AG09309 (cell line): ENCODE results near the gene TBC1D2B.
A peak's percentile ranks its signal among the peaks of the same experiment; 100 is the strongest.
"Not testable (repeated sequence)": the region's sequence is repeated elsewhere in the genome, so short reads cannot be mapped to it uniquely, and the experiment has no call there.

Source experiments
- DNase-seq: peaks from one replicate; pipeline ENCODE4 v3.0.0-alpha.2; 2010; ENCODE audit warnings: low read depth
- H3K4me3 ChIP-seq: 2 replicates; pipeline ENCODE4 v1.5.1; 2011; ENCODE audit warnings: mild to moderate bottlenecking, low read depth, low read length, moderate library complexity; ENCODE audit not compliant: control insufficient read depth
- CTCF ChIP-seq: IDR thresholded peaks from 2 replicates; pipeline ENCODE4 v1.5.1; 2011; ENCODE audit warnings: mild to moderate bottlenecking, low read depth, low read length, inconsistent platforms; ENCODE audit not compliant: insufficient read depth, control insufficient read depth; ENCODE audit errors: missing control alignments

The TBC1D2B gene

DNA sequence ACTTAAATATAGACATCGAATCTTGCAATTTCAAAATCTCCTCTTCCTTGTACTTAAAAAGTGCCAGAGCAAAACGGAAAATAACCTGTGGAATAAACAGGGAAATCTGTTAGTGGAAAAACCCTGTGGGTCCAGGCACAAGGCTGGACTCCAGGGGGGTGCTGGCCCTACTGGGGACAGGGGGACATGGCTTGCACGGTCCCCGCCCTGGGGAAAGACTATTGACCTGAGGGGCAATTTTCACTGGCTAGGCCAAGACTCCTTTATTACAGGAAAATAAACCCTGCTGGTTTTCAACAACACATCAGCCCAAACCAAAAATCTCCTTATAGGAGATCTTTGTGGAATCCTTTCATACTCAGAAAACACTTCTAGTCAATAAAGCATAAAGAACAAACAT is 75.9 kb downstream of the TBC1D2B start:
- no peak overlapping the region for H3K4me3 ChIP-seq
- no peak for TF ChIP-seq CTCF

GRCh38 chr15:78000927-78001249 is 76.6 kb downstream of the TBC1D2B start:
- TF ChIP-seq CTCF = no peak
- H3K4me3 ChIP-seq = no peak overlapping the region
- no peak for DNase-seq

More for the DNA sequence above, 75.9 kb downstream of the TBC1D2B start:
- no peak for DNase-seq

GRCh38 chr15:78000091-78000926 is 77.2 kb downstream of the TBC1D2B start:
- no peak for DNase-seq
- peak; percentile 47 for TF ChIP-seq CTCF
- H3K4me3 ChIP-seq = no peak overlapping the region

- no peak for TF ChIP-seq CTCF
- no peak for DNase-seq
- no peak overlapping the region for H3K4me3 ChIP-seq
Observed at GRCh38 chr15:77999486-77999885, 78.0 kb downstream of the TBC1D2B start.

DNA sequence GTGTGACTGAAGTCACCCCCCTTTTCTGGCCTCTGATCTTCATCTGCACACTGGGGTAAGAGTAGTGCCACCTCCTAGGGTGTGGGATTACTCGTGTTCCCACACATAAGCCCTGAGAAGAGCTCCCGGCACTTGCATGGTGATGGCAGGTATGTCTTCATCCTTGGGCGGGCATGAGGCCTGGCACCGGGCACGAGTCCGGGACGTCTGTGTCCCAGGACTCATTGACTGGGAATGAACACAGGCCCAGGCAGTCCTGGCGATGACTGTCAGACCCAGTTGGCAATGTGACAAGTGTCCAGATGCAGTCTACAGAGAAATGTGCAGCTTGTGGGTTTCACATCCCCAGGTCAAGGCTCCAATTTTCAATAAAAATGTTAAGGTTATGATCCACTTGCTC is 78.9 kb downstream of the TBC1D2B start:
- DNase-seq = no peak
- no peak overlapping the region for H3K4me3 ChIP-seq
- no peak for TF ChIP-seq CTCF

DNA sequence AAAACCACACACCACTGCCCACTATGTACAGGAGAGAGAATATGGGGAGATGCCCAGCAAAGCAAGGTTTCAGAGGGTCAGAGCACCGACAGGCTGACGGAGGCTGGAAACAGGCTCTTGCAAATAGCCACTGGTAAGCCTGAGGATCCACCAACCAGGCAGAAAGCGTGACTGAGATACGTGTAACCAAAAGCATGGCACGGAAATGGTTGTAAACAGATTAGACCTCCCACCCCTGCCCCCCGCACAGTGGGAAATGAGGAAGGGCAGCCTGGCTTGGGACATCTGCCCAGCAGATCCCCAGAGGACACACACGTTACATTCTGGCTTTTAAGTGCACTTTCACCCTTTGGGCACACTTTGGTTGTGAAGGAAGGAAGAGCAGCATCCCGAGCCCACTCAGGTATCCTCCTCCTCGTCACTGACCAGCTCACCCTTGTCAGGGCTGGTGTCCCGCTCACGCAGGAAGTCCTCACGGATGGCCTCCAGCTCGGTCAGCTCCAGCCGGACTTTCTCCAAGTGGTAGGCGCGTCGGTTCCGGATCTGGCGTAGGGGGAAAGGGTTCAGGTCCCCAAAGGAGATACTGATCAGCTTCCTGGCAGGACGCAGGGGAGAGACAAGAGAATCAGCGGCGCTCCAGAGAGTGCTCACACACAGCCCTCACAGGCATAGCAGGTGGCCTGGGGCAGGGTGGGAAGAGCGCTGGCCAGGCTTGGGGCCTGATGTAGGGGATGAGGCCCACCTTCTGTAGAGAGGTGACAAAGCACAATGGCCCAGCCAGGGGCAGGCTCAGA is 79.6 kb downstream of the TBC1D2B start:
- DNase-seq, H3K4me3 ChIP-seq: not testable (repeated sequence)

GRCh38 chr15:77997221-77997620 is 80.3 kb downstream of the TBC1D2B start:
- not testable (repeated sequence) for DNase-seq, H3K4me3 ChIP-seq

DNA sequence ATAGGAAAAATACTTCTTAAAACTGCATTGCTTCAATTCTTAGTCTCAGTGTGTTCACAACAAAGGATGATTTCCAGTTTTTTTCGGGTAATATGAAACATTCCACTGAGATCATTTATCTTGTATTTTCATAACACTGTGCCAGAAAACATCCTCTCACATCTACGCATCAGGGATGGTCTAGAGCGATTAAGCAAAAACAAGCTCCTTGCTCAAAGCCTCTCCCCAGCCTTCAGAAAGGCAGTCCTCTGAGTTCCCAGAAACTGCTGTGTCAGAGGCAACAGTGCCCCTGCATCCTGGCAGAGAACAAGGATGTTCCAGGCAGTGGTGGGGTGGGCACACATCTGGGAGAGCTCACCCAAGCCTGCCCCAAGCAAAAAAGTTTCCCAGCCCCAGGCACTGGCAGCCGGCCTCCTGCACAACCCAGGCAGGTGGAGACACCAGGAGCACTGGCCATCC is 80.8 kb downstream of the TBC1D2B start:
- not testable (repeated sequence) for H3K4me3 ChIP-seq, DNase-seq

DNA sequence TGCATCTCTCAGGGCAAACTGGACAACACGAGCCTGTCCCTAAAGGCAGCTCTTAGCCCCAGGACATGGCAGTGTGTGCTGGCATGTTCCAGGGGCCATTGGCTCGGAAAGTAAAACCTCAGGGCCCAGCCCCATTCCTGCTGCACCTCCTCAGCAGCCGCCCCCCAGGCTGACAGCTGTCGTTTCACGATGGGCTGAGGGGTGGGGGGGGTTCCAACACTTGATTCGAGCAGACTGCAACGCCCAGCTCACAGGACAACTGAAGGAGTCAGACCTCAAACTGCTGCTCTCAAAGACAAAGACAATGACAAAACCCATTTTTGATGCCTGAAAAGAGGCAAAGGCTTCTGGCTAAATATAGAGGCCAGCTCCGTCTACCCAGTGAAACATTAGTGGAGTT is 81.3 kb downstream of the TBC1D2B start:
- DNase-seq, H3K4me3 ChIP-seq: not testable (repeated sequence)

DNA sequence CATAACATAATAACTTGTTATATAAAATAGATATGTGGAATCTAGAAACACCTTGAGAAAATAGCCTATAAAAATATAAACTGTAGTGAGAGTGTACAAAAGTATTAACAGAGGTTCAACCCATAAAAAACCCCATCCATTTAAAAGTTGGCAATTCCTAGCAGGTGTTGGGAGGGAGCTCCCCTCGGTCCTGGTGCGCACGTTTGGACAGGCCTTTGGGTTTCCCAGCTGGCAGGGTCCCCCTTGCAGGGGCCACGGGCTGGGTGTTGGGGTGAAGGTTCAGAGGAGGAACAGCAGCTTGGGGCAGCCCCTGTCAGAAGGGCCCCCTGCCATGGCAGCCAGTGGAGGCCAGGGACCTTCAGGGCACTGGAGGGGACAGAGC is 82.0 kb downstream of the TBC1D2B start:
- not testable (repeated sequence) for H3K4me3 ChIP-seq, DNase-seq
